Suprapubic skin (tissue), 4 donors: ENCODE data around the gene UBR3. TPM values are rescaled to one million over a fixed set of nuclear protein-coding genes. Genes with fewer than 3 reads are reported as not detected.
"Not testable (repeated sequence)": the region's sequence is repeated elsewhere in the genome, so short reads cannot be mapped to it uniquely, and the experiment has no call there.

ENCODE experiments used
- DNase-seq, 2 donors: peaks; one replicate each; pipeline ENCODE4 v3.0.0-alpha.2; 2019; ENCODE audit warnings: low spot score in 2 of 2
- H3K27ac ChIP-seq: fragments of 200-600 bp; sonication (generic); one replicate; pipeline ENCODE4 v1.5.1; 2019
- H3K27me3 ChIP-seq: fragments of 200-600 bp; sonication (generic); one replicate; pipeline ENCODE4 v1.5.1; 2019
- H3K36me3 ChIP-seq: fragments of 200-600 bp; sonication (generic); one replicate; pipeline ENCODE4 v1.5.1; 2019
- H3K4me1 ChIP-seq: fragments of 200-600 bp; sonication (generic); one replicate; pipeline ENCODE4 v1.5.1; 2019
- H3K4me3 ChIP-seq: fragments of 200-600 bp; sonication (generic); one replicate; pipeline ENCODE4 v1.5.1; 2019; ENCODE audit warnings: mild to moderate bottlenecking
- H3K9me3 ChIP-seq: fragments of 200-600 bp; sonication (generic); one replicate; pipeline ENCODE4 v1.5.1; 2019
- CTCF ChIP-seq, 2 donors: fragments of 200-600 bp in 1 of 2; fragments of 450-650 bp in 1 of 2; sonication (generic) in 1 of 2; IDR thresholded peaks; one replicate each; pipeline ENCODE4 v1.5.1; 2016 to 2019; ENCODE audit warnings: antibody characterized with exemption in 2 of 2, mild to moderate bottlenecking in 1 of 2, moderate library complexity in 1 of 2
- EP300 ChIP-seq: sonication (generic); formaldehyde crosslinking; IDR thresholded peaks from one replicate; pipeline ENCODE4 v1.6.1; 2017; ENCODE audit warnings: antibody characterized with exemption
- POLR2A ChIP-seq, 2 donors: fragments of 450-650 bp; IDR thresholded peaks; one replicate each; pipeline ENCODE4 v1.6.1; 2017; ENCODE audit warnings: antibody characterized with exemption in 2 of 2, mild to moderate bottlenecking in 2 of 2, moderate library complexity in 2 of 2
- POLR2AphosphoS5 ChIP-seq, 3 donors: sonication (generic); formaldehyde crosslinking; IDR thresholded peaks; one replicate each; pipeline ENCODE4 v1.6.1; 2017; ENCODE audit warnings: antibody characterized with exemption in 3 of 3
- WGBS: methylation state at CpG from one replicate; pipeline ENCODE4 v1.1.5; 2018; 5-methylcytosine and 5-hydroxymethylcytosine counted together
- total RNA-seq, 4 donors: library from RNA; depleted of rRNA; stranded (reverse); fragments of >200 nt; gene quantifications; one replicate each; pipeline ENCODE4 v1.1.0, GENCODE V29; 2016

Gene UBR3
- total RNA-seq, 4 donors from 2014 or later, result 41.9 to 140 (median 60.4) TPM

- no peak for DNase-seq
- no peaks in the 10 kb centered on the region for H3K27me3 ChIP-seq
- no peak overlapping the region for H3K4me3 ChIP-seq
- H3K4me1 ChIP-seq, result peaks cover 15% of the 10 kb centered on the region
- TF ChIP-seq EP300 (no peak), POLR2A (IDR thresholded peaks at IDR 0.05) (no peak)
- H3K36me3 ChIP-seq, result peaks cover 54% of the 10 kb centered on the region
- H3K9me3 ChIP-seq, result no peaks in the 10 kb centered on the region
- H3K27ac ChIP-seq, result no peak overlapping the region
Observed at GRCh38 chr2:169818241-169818640, 9.0 kb upstream of the UBR3 start.

- no peaks in the 10 kb centered on the region for H3K27me3 ChIP-seq
- no peak for DNase-seq
- no peaks in the 10 kb centered on the region for H3K9me3 ChIP-seq
- 69% methylated on average over 1 of the region's 1 CpG for WGBS
- H3K36me3 ChIP-seq, result peaks cover 47% of the 10 kb centered on the region
- no peak overlapping the region for H3K27ac ChIP-seq
- no peak overlapping the region for H3K4me3 ChIP-seq
- H3K4me1 ChIP-seq, result peaks cover 23% of the 10 kb centered on the region
- no peak for TF ChIP-seq POLR2A (IDR thresholded peaks at IDR 0.05)
- no peak for TF ChIP-seq EP300
- no peak for TF ChIP-seq CTCF (IDR thresholded peaks at IDR 0.05)
- TF ChIP-seq POLR2AphosphoS5 (IDR thresholded peaks at IDR 0.05), result no peak
Observed at GRCh38 chr2:169819106-169819505, 8.1 kb upstream of the UBR3 start.

DNA sequence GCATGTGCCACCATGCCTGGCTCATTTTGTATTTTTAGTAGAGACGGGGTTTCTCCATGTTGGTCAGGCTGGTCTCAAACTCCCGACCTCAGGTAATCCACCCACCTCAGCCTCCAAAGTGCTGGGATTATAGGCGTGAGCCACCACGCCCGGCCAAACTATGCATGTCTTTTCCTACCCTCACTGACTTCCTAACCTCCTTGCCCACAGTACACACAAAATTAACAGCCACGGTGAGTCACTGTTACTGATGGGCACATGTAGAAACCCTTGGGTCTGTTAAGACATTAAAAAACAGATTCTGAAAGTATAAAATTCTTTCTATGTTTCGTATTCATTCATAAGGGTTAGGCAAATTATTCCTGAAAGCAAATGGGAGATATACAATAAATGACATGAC is 7.2 kb upstream of the UBR3 start:
- H3K27me3 ChIP-seq, DNase-seq, H3K27ac ChIP-seq, H3K9me3 ChIP-seq, H3K4me3 ChIP-seq: not testable (repeated sequence)
- 72% methylated on average over 7 of the region's 7 CpGs for WGBS
- H3K36me3 ChIP-seq, result peaks cover 40% of the 10 kb centered on the region
- H3K4me1 ChIP-seq, result peaks cover 29% of the 10 kb centered on the region

DNA sequence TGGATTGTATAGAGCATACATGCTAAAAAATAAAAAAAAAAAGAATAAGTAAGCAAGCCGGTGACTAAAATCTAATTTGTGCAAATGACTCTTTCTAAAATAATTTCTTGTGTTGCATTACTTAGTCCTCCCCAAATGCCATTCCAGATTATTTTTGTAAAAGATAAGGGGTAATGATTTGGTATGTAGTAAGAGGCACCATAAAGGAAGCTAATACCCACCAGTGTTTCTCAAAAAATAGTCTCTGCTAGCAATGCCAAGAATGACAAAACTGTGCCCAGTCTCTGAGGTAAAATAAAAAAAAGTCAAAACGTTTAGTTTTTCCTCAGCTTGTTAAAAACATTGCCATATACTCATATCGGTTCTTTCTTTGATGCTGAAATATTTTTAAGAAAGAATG is 5.2 kb upstream of the UBR3 start:
- TF ChIP-seq EP300 (no peak), CTCF (IDR thresholded peaks at IDR 0.05) (no peak), POLR2AphosphoS5 (IDR thresholded peaks at IDR 0.05) (no peak), POLR2A (IDR thresholded peaks at IDR 0.05) (no peak)
- no peak overlapping the region for H3K4me3 ChIP-seq
- peaks cover 29% of the 10 kb centered on the region for H3K36me3 ChIP-seq
- DNase-seq, result no peak
- H3K4me1 ChIP-seq, result peaks cover 34% of the 10 kb centered on the region
- H3K9me3 ChIP-seq, result no peaks in the 10 kb centered on the region
- no peak overlapping the region for H3K27ac ChIP-seq
- WGBS, result 66% methylated on average over 3 of the region's 3 CpGs
- no peaks in the 10 kb centered on the region for H3K27me3 ChIP-seq

DNA sequence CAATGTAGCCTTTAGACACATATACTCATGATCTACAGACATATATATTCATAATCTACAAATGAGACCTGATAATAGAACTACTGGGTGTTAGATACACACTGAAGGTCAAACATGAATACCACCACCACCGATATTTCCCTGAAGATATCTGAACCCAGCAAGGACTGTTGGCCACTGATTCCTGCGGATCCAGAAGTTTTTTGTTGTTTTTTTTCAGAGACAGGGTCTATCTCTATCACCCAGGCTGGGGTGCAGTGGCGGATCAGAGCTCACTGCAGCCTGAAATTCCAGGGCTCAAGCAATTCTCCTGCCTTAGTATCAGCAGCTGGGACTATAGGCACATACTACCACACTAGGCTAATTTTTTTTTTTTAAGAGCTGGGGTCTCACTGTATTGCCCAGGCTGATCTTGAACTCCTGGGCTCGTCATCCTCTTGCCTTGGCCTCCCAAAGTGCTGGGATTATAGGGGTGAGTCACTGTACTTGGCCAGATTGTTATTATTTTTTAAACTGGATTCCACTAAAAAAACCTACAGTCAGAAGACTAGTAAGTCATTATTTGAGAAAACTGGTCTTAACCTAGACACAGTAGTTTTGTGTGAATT is 4.4 kb upstream of the UBR3 start:
- Histone ChIP-seq H3K4me1 (peaks cover 35% of the 10 kb centered on the region), H3K27me3 (no peaks in the 10 kb centered on the region), H3K27ac (no peak overlapping the region), H3K36me3 (peaks cover 21% of the 10 kb centered on the region), H3K4me3 (no peak overlapping the region), H3K9me3 (no peaks in the 10 kb centered on the region)
- WGBS, result 93% methylated on average over 4 of the region's 4 CpGs
- TF ChIP-seq POLR2A (IDR thresholded peaks at IDR 0.05) (no peak), CTCF (IDR thresholded peaks at IDR 0.05) (no peak), EP300 (no peak), POLR2AphosphoS5 (IDR thresholded peaks at IDR 0.05) (no peak)
- DNase-seq, result no peak

GRCh38 chr2:169823996-169824372 is 3.3 kb upstream of the UBR3 start:
- H3K9me3 ChIP-seq, result no peaks in the 10 kb centered on the region
- no peaks in the 10 kb centered on the region for H3K27me3 ChIP-seq
- peaks cover 43% of the 10 kb centered on the region for H3K4me1 ChIP-seq
- no peak for DNase-seq
- WGBS, result 21% methylated on average over 4 of the region's 4 CpGs
- H3K36me3 ChIP-seq, result peaks cover 10% of the 10 kb centered on the region
- TF ChIP-seq EP300 (no peak), POLR2A (IDR thresholded peaks at IDR 0.05) (no peak), CTCF (IDR thresholded peaks at IDR 0.05) (no peak), POLR2AphosphoS5 (IDR thresholded peaks at IDR 0.05) (no peak)
- H3K27ac ChIP-seq, result peak overlapping the region; percentile 85
- peak overlapping the region; percentile 87 for H3K4me3 ChIP-seq
